GM12872 (cell line): ENCODE results near the gene CCDC167.

Source experiments
- CTCF ChIP-seq: IDR thresholded peaks from 3 replicates; pipeline ENCODE4 v1.5.1; 2011; ENCODE audit warnings: low read depth, mild to moderate bottlenecking, low read length, moderate library complexity; ENCODE audit not compliant: insufficient read depth

The CCDC167 gene

GRCh38 chr6:37435816-37436215 is 63.9 kb downstream of the CCDC167 start:
- TF ChIP-seq CTCF: no peak

GRCh38 chr6:37435373-37435772 is 64.3 kb downstream of the CCDC167 start:
- no peak for TF ChIP-seq CTCF

- TF ChIP-seq CTCF: no peak
These were observed 65.9 kb downstream of the CCDC167 start for GRCh38 chr6:37433657-37434271.
